ENCODE measurements around the gene CAP2. TPM values are rescaled to one million over a fixed set of nuclear protein-coding genes. Genes with fewer than 3 reads are reported as not detected.
"Not testable (repeated sequence)": the region's sequence is repeated elsewhere in the genome, so short reads cannot be mapped to it uniquely, and the experiment has no call there.

The CAP2 gene
- total RNA-seq, 2 experiments from 2014 or later: not detected

DNA sequence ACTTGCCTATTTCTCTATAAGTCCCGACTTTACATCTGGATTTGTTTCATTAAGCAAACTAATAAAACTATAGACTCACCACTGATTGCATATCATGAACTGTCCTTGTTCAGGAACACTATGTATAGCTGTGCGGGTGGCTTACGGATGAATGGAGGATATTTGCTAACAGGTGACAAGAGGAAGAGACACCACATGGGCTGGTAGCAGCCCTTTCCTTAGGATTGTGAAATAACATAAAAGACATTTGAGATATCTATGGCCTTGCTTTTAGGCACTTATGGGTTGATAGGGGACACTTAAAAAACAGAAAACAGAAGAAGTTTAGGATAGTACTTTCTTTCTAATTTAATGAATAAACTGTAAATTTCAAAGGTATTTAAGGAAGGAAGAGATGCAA, 5.0 kb upstream of the CAP2 start:
- peaks cover 36% of the 10 kb centered on the region for H3K27me3 Mint-ChIP-seq
- DNase-seq: no peak

DNA sequence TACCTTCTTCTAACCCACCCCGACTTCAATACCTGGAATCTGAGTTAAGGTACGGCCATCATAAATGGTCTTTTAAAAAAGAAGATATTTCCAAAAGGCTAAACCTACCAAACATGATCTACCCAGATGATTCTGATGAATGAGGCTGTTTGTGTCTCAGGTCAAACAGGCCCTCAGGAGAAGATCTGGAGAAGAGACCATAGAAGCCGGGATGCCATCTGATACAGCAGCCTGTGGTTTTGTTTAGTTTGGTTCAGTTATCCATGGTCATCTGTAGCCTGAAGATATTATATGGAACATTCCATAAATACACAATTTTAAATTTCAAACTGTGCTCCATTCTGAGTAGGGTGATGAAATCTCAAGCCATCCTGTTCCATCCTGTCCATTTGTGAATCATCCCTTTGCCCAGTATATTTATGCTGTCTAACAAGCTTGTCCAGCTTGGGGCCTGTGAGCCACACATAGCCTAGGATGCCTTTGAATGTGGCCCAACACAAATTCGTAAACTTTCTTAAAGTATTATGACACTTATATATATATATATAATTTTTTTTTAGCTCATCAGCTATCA, 4.0 kb upstream of the CAP2 start:
- no peak for DNase-seq
- Mint-ChIP-seq H3K27me3 (peaks cover 43% of the 10 kb centered on the region), H3K4me3 (no peak overlapping the region), H3K9me3 (no peaks in the 10 kb centered on the region), H3K27ac (no peak overlapping the region), H3K4me1 (peaks cover 7% of the 10 kb centered on the region), H3K36me3 (no peaks in the 10 kb centered on the region)

More for the DNA sequence above, 5.0 kb upstream of the CAP2 start:
- H3K9me3 Mint-ChIP-seq: no peaks in the 10 kb centered on the region
- H3K27ac Mint-ChIP-seq: no peak overlapping the region
- H3K36me3 Mint-ChIP-seq: no peaks in the 10 kb centered on the region
- H3K4me1 Mint-ChIP-seq: peaks cover 3% of the 10 kb centered on the region
- H3K4me3 Mint-ChIP-seq: no peak overlapping the region

DNA sequence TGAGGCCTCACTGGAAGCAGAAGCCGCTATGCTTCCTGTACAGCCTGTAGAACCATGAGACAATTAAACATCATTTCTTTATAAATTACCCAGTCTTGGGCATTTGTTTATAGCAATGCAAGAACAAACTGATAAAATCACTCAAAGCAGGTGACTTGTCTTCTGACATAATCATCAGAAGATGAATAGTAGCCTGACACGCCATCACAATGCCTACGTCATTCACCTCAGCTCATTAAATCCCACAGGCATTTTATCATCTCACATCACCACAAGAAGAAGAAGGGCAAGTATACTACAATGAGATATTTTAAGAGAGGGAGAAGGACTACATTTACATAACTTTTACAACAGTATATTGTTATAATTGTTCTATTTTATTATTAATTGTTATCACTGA, 3.1 kb upstream of the CAP2 start:
- DNase-seq: no peak
- no peaks in the 10 kb centered on the region for H3K9me3 Mint-ChIP-seq
- no peak overlapping the region for H3K27ac Mint-ChIP-seq
- H3K4me3 Mint-ChIP-seq: no peak overlapping the region
- H3K27me3 Mint-ChIP-seq: peaks cover 52% of the 10 kb centered on the region
- no peaks in the 10 kb centered on the region for H3K36me3 Mint-ChIP-seq
- H3K4me1 Mint-ChIP-seq: peaks cover 7% of the 10 kb centered on the region

DNA sequence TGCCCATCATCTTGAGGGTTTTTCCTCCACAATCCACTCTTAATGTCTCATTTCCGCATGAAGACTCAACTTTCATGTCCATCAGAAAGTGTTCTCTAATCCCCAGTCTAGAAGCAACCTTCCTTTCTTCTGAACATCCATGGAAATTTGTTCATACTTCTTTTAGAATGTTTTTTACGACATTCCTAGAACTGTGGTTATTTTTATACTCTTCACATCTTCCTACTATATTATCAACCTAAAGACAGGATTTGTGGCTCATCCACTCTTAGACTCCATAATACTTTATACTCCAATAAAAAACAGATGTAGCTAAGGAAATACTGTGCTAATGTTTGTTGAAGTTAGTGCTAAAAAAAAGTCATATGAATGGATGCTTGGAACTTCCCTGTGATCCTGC, 1.4 kb upstream of the CAP2 start:
- Mint-ChIP-seq H3K27me3 (peaks cover 69% of the 10 kb centered on the region), H3K27ac (no peak overlapping the region), H3K9me3 (no peaks in the 10 kb centered on the region), H3K36me3 (no peaks in the 10 kb centered on the region), H3K4me3 (no peak overlapping the region), H3K4me1 (peaks cover 7% of the 10 kb centered on the region)
- DNase-seq: no peak

GRCh38 chr6:17393892-17394631, 667 bp downstream of the CAP2 start:
- H3K4me3 Mint-ChIP-seq: peak overlapping the region; percentile 71
- no peak for DNase-seq
- peaks cover 78% of the 10 kb centered on the region for H3K27me3 Mint-ChIP-seq
- no peak overlapping the region for H3K27ac Mint-ChIP-seq
- no peaks in the 10 kb centered on the region for H3K36me3 Mint-ChIP-seq
- H3K9me3 Mint-ChIP-seq: no peaks in the 10 kb centered on the region
- peaks cover 7% of the 10 kb centered on the region for H3K4me1 Mint-ChIP-seq

- H3K4me1 Mint-ChIP-seq: peaks cover 7% of the 10 kb centered on the region
- no peak for DNase-seq
- no peak overlapping the region for H3K27ac Mint-ChIP-seq
- no peaks in the 10 kb centered on the region for H3K9me3 Mint-ChIP-seq
- H3K4me3 Mint-ChIP-seq: no peak overlapping the region
- peaks cover 80% of the 10 kb centered on the region for H3K27me3 Mint-ChIP-seq
- no peaks in the 10 kb centered on the region for H3K36me3 Mint-ChIP-seq
Observed at GRCh38 chr6:17395112-17395511, 1.7 kb downstream of the CAP2 start.

DNA sequence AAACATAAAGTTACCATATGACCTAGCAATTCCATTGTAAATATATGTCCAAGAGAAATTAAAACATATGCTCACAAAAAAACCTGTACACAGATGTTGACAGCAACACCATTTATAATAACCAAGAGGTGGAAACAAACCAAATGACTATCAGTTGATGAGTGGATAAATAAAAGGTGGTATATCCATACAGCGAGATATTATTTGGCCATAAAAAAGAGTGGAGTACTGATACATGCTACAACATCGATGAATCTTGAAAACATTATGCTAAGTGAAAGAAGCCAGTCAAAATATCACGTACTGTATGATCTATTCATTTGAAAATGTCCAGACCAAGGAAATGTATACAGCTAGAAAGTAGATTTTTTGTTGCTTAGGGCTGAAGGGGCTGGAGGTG, 2.9 kb downstream of the CAP2 start:
- Mint-ChIP-seq H3K36me3 (no peaks in the 10 kb centered on the region), H3K9me3 (no peaks in the 10 kb centered on the region), H3K4me3 (no peak overlapping the region), H3K27ac (no peak overlapping the region), H3K27me3 (peaks cover 76% of the 10 kb centered on the region), H3K4me1 (peaks cover 7% of the 10 kb centered on the region)
- DNase-seq: no peak

DNA sequence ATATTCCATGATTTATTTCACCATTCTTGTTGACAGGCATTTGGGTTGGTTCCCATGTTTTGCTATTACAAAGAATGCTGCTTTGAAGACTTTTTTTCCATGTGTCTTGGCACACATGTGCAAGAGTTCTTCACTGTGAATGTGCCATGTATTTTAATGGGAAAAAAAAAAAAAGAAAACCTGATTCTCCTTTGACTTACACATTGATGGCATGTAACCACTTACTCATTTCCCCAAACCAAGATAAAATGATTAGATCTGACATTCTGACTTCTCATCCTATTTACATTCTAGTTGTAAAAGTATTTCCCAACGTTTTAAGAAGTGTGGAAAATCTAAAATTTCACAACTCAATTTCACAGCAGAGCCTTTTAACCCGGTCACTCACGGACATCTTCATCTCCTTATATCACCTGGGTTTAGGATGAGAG, 4.4 kb downstream of the CAP2 start:
- H3K4me3 Mint-ChIP-seq: no peak overlapping the region
- H3K27ac Mint-ChIP-seq: no peak overlapping the region
- no peaks in the 10 kb centered on the region for H3K9me3 Mint-ChIP-seq
- no peak for DNase-seq
- H3K27me3 Mint-ChIP-seq: peaks cover 64% of the 10 kb centered on the region
- H3K36me3 Mint-ChIP-seq: no peaks in the 10 kb centered on the region
- peaks cover 7% of the 10 kb centered on the region for H3K4me1 Mint-ChIP-seq

DNA sequence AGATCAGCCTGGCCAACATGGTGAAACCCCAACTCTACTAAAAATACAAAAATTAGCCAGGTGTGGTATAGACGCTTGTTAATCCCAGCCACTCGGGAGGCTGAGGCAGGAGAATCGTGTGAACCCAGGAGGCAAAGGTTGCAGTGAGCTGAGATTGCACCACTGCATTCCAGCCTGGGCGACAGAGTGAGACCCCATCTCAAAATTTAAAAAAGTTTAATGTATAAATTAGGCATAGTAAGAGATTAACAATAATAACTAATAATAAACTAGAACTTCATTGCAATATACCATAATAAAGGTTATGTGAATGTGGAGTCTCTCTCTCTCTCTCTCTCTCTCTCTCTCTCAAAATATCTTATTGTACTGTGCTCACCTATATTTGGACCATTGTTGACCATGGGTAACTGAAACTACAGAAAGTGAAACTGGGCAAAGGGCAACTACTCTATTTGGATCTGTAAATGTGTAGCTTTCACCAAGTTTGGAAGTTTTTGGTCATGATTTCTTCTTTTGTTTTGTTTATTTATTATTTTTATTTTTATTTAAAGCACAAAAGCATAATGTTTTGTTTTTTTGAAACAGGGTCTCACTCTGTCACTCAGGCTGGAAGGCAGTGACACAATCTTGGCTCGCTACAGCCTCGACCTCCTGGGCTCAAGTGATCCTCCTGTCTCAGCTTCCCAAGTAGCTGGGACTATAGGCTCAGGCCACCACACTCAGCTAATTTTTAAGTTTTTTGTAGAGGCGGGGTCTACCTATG, 12.0 kb downstream of the CAP2 start:
- H3K27ac Mint-ChIP-seq, DNase-seq, H3K4me3 Mint-ChIP-seq, H3K4me1 Mint-ChIP-seq, H3K36me3 Mint-ChIP-seq, H3K9me3 Mint-ChIP-seq, H3K27me3 Mint-ChIP-seq: not testable (repeated sequence)

DNA sequence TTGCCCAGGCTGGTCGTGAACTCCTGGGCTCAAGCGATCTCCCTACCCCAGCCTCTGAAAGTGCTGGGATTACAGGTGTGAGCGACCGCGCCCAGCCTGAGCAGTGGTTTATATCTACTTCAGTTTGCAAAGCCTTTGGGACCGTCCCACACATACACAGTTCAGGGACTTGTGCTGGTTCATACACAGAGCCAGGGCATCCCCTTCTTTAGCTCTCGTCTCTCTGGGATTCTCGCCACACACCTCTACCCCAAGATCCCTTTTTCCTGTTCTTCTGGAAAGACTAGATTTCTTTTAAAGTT, 12.5 kb downstream of the CAP2 start:
- Mint-ChIP-seq H3K4me3 (no peak overlapping the region), H3K27me3 (peaks cover 3% of the 10 kb centered on the region), H3K27ac (no peak overlapping the region), H3K9me3 (no peaks in the 10 kb centered on the region), H3K36me3 (no peaks in the 10 kb centered on the region), H3K4me1 (no peaks in the 10 kb centered on the region)
- no peak for DNase-seq

GRCh38 chr6:17408081-17408480, 14.7 kb downstream of the CAP2 start:
- no peak for DNase-seq

DNA sequence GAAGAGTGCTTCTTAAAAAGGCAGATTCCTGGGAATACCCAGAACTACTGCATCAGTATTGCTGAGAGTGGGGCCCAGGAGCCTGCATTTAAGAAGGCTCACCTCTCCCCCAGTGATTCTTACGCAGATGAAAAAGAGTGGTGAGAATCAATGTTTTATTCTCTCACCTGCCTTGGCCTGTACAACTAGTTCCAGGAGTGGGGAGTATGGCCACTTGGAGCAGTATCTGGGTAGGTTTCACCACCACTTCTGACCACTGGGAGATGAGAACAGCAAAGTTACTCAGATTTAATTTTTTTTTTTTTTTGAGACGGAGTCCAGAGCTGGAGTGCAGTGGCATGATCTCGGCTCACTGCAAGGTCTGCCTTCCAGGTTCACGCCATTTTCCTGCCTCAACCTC, 16.9 kb downstream of the CAP2 start:
- no peak for DNase-seq
- H3K4me3 Mint-ChIP-seq: no peak overlapping the region
- H3K36me3 Mint-ChIP-seq: no peaks in the 10 kb centered on the region
- no peaks in the 10 kb centered on the region for H3K27me3 Mint-ChIP-seq
- H3K9me3 Mint-ChIP-seq: peaks cover 2% of the 10 kb centered on the region
- no peaks in the 10 kb centered on the region for H3K4me1 Mint-ChIP-seq
- H3K27ac Mint-ChIP-seq: no peak overlapping the region

More at GRCh38 chr6:17408081-17408480, 14.7 kb downstream of the CAP2 start:
- Mint-ChIP-seq H3K27ac (no peak overlapping the region), H3K4me1 (no peaks in the 10 kb centered on the region), H3K4me3 (no peak overlapping the region), H3K9me3 (peaks cover 2% of the 10 kb centered on the region), H3K27me3 (no peaks in the 10 kb centered on the region), H3K36me3 (no peaks in the 10 kb centered on the region)

GRCh38 chr6:17413313-17413750, 19.9 kb downstream of the CAP2 start:
- Mint-ChIP-seq H3K4me3 (no peak overlapping the region), H3K4me1 (no peaks in the 10 kb centered on the region), H3K27me3 (peaks cover 6% of the 10 kb centered on the region), H3K9me3 (peaks cover 2% of the 10 kb centered on the region), H3K27ac (no peak overlapping the region), H3K36me3 (no peaks in the 10 kb centered on the region)
- DNase-seq: no peak

DNA sequence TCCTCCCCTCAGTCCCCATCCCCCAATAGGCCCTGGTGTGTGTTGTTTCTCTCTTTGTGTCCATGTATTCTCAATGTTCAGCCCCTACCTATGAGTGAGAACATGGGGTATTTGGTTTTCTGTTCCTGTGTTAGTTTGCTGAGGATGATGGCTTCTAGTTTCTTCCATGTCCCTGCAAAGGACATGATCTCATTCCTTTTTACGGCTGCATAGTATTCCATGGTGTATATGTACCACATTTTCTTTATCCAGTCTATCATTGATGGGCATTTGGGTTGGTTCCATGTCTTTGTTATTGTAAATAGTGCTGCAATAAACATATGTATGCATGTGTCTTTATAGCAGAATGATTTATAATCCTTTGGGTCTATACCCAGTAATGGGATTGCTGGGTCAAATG, 21.0 kb downstream of the CAP2 start:
- not testable (repeated sequence) for H3K9me3 Mint-ChIP-seq, DNase-seq, H3K27ac Mint-ChIP-seq, H3K4me1 Mint-ChIP-seq, H3K4me3 Mint-ChIP-seq, H3K36me3 Mint-ChIP-seq, H3K27me3 Mint-ChIP-seq

DNA sequence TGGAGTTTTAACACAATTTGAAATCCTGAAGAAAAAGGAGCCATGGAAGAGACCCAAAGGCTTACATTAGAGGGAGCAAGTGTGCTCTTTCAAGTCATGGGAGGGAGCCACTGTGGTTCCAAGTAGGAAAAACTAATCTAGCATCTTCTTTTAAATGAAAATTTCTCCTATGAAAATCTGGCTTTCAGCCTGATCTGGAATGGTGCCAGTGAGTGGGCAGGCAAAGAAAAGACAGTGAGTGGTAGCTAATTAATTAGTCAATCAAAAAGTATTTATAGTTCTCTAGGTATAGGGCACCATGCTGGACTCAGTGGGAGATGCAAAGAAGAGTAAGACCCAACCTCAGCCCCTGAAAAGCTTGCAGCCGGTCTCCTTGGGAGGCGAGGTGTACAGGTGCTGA, 21.9 kb downstream of the CAP2 start:
- H3K36me3 Mint-ChIP-seq: no peaks in the 10 kb centered on the region
- H3K4me3 Mint-ChIP-seq: no peak overlapping the region
- no peak for DNase-seq
- peaks cover 2% of the 10 kb centered on the region for H3K9me3 Mint-ChIP-seq
- H3K27ac Mint-ChIP-seq: no peak overlapping the region
- H3K4me1 Mint-ChIP-seq: no peaks in the 10 kb centered on the region
- peaks cover 6% of the 10 kb centered on the region for H3K27me3 Mint-ChIP-seq

DNA sequence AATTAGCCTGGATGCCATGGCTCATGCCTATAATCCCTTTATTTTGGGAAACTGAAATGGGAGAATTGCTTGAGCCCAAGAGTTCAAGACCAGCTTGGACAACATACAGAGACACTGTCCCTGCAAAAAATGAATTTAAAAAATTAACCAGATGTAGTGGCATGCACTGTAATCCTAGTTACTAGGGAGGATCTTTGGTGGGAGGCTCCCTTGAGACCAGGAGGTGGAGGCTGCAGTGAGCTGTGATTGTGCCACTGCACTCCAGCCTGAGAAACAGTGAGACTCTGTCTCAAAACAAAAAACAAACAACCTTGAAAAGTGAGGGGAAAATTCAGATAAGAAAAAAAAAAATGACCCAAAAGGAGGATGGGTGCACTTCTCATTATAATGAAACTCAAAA, 23.4 kb downstream of the CAP2 start:
- Mint-ChIP-seq H3K27ac (no peak overlapping the region), H3K27me3 (peaks cover 6% of the 10 kb centered on the region), H3K36me3 (no peaks in the 10 kb centered on the region), H3K4me1 (no peaks in the 10 kb centered on the region), H3K9me3 (no peaks in the 10 kb centered on the region), H3K4me3 (no peak overlapping the region)
- no peak for DNase-seq

All from activated naive CD8-positive, alpha-beta T cell treated with anti-CD3 and anti-CD28 coated beads for 36 hours (primary cell).